GM19193 (cell line): ENCODE results near the gene EZH2.

ENCODE experiments used
- POLR2A ChIP-seq: IDR thresholded peaks from 4 replicates; pipeline ENCODE4 v1.6.1; 2011; ENCODE audit not compliant: insufficient read depth, insufficient read length; ENCODE audit errors: extremely low read depth

EZH2 gene

DNA sequence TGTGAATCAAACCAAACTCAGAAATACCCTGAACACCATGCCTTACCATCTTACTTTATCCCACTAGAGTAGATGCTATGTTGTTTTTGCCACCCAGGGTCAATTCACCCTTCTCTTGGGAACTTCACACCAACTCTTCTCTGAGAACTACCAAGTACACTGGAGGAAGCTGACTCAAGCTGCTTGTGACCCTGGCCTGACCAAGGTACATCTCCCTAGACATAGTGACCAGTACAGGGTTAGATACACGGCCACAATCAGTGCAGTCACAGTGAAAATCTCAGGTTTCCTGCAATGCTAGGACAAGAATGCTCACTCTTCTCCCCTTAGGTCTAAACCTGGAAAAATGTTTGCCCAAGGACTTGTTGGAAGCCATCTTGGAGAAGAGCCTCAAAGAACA, 31.8 kb downstream of the EZH2 start:
- TF ChIP-seq POLR2A: no peak

DNA sequence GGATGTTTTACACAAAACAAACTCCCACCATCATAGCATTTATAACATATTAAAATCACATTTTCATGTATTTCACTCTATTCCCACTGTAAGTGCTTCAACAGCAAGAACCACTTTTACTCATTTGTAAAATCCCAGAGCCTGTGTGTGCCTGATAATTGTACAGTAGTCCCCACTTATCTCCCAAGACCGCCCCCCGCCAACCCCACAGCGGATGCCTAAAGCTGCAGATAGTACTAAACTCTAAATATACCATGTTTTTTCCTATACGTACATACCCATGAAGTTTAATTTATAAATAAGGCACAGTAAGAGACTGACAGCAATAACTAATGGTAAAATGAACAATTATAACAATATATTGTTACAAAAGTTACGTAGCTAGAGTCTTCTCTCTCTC, 33.5 kb downstream of the EZH2 start:
- TF ChIP-seq POLR2A: no peak

DNA sequence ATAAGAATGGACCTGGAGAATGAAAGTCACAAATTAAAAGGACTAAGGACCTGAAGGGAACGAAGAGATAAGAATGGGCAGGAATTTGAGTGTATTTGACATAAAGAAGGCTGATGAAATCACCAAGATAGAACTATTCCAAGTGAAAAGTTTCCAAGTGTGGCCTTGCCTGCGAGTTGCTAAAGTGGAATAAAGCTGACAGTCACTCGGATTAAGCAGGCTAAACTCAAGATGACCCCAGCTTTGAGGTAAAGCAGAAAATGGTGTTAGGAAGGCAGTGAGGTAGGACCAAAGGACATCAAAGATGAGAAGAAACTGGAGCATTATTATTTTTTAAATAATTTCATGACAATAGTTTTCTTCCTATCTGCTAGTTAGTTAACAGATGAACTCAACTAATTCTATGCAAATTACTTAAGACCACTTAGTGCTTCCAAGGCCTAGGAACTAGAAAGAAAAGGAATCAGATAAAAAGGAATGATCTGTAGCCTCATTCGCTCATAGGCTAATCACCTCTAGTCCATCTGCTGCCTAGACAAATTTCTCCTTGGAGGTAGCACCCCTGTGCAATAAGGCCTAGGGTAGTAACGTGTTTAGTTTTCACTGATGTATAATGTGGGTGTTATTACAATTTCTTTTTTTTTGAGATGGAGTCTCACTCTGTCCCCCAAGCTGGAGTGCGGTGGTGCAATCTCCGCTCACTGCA, 34.5 kb downstream of the EZH2 start:
- TF ChIP-seq POLR2A: no peak

DNA sequence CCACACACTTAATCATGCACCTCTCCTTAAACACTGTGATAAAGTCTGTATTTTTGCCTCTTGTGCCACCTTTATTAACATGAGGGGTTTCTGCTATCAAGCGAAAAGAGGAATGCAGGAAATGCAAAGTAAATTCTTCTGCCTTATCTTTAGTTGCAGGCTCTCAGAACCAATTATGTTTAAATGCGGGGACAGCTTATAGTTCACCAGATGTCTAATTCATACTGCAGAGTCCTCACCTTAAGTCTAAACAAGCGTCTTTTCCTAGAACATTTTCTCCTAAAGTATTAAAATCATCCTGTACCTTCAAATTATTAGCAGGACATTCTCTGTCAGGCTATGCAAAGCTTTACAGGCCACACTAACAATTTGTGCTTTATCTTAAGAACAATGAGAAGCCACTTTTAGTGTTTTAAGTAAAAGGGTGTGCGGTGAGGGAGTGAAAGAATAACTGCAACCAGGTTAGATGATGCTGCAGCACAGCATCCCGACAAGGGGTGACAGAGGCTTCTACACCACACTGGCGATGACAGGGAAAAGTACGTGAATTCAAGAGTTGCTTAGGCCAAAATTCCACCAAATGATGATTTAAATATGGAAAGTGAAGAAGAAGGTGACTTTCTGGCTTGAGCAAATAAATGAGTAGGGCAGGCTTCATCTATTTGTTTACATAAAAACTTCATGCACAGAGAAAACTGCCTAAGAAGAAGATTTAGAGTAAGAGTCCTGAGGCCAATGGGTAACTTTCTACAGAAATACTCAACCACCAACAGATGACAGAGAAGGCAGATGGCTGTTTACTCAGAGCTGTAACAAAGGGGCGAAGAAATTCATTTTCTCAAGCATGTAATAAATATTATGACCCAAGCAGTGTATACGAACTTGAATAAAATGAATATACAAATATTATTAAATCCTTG, 36.0 kb downstream of the EZH2 start:
- no peak for TF ChIP-seq POLR2A

DNA sequence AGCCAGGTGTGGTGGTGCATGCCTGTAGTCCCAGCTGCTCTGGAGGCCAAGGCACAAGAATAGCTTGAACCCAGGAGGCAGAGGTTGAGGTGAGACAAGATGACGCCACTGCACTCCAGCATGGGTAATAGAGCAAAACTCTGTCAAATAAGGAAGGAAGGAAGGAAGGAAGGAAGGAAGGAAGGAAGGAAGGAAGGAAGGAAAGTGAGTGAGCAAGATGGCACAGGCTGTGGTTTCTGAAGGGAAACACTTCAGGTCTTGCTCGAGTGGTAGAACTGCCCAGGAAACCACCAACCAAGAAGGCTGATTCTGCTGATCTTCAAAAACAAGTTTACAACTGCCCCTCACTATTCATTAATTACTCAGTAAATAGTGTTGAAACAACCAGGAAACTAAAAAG, 45.2 kb downstream of the EZH2 start:
- TF ChIP-seq POLR2A: no peak

DNA sequence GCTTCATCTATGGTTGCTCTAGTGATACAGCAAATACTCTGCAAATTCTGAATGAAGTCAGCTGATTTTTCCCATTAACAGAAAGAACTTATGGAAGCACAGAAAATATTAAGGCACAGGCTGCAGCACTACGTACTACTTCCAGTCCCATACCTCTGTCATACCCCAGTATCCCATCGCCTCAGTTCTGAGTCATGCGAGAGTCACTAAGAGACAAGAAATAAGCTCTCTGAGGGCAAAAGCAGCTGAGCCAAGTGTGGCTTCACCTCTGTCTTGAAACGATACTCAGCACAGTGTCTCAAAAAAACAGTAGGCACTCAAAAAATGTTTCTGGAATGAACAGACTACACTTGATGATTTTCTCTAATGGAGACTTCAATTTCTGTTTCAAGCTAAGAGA, 48.2 kb downstream of the EZH2 start:
- TF ChIP-seq POLR2A: no peak

DNA sequence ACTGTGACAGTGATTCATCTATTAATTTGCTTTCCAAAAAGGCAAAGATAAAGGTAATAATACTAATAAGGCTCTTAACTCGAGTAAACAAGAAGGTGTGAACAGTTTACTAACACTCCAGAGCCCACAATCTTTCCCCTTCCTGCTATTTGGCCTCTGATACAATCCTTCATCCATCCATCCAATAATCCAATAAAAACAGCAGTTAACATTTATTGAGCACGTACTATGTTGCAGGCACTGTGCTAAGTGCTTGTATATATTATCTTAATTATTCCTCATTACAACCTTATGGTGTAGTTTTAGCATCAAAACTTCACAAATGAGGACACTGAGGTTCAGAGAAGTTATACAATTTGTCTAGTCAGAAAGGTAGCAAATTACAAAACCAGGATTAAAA, 49.5 kb downstream of the EZH2 start:
- TF ChIP-seq POLR2A: no peak

DNA sequence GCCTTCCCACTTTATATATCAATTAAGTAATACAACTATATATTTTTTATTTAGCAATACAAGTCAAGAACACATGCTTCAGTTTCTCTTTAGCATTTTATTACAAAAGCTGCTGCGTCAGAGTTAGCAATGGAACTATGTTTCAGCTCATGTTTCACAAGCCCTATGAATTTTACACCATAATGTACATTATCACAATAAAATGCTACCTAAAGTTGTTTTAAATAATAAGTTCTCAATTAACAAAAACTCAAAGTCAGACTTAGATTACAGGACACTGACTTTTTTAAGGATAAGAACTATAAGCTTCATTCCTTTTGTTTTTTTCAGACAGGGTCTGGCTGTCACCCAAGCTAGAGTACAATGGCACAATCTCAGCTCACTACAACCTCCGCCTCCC, 52.3 kb downstream of the EZH2 start:
- TF ChIP-seq POLR2A: no peak

DNA sequence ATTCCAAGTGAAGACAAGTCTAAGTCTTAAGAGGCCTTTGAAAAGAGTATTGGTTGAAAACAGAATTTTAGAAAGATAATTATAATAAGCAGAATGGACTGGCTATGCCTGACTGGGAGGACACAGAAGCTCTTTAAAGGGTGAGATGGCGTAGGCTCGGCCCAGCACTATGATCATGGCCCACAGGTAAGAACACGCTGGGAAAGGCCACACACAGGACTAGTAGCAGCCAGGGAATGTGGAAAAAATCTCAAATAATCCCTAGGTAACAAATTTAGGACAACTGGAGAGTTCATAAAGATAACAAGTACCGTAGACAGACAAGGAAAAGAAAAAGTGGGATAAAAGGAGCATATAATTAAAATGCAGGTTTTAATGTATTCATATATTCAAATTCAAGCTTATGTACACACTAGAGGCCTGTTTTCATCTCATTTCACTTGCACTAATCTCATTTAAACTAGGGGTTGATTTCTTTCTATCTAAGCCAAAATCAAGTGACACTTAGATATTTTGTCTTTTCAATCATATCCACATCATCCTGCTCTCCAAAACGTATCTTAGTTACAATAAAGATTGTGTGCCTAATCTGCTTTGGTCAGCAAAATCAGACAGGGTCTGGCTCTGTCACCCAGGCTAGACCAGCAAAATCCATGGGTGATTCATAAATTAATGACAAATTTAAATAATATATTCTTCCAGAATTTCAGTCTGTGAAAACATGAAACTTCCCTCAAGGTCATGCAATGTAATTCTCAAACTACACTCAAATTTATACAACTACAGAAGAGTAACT, 53.0 kb downstream of the EZH2 start:
- no peak for TF ChIP-seq POLR2A

DNA sequence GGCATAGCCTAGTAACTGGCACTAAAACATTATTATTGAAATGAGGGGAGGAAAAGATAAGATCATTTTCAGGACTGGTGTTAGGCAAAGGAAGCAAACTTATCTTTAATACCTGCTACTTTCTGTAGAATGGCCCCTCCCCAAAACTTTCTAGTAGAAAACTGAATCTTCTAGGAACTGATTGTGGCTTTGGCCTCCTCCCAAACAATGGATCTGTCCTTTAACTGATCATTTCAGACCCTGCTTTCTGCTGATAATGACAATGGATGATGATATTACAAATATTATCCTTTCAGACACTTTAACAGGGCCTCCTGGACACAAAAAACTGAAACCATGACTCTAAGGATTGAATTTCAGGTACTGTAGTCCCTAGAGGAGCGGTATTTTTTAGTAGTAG, 55.1 kb downstream of the EZH2 start:
- TF ChIP-seq POLR2A: no peak

DNA sequence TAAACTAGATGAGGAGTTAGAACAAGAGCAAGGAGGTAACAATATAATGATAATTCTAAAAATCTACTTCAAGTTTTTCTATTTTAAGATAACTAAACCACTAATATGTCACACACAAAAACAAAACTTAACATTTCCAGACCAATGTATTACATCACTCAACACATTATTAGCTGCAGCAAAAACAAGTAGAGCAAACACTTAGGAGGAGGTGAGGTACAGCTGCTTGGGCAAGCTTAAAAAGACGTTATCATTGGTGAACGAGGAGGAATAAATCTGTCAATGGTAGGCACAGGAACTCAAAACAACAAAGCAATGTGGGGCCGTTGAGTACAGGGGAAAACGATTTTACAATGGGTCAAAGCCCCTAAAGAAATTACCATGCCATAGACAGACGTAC, 58.8 kb downstream of the EZH2 start:
- TF ChIP-seq POLR2A: no peak

DNA sequence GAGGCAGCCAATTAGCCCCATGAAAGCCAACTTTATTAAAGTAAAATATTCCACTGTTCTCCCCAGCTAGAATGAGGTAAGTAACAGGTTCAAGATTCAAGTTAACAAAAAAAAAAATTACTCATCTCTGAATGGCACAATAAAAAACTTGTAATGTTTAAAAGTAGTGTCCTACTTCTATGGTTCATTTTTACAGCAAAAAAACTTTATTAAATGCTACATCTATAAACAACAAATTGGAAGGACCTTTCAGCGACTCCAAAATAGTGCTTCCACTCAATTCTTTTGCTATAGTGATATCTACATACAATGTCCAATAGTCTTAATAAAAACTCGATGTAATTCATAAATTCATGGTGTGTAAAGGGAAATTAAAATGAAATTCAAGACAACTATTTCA, 59.2 kb downstream of the EZH2 start:
- TF ChIP-seq POLR2A: no peak

DNA sequence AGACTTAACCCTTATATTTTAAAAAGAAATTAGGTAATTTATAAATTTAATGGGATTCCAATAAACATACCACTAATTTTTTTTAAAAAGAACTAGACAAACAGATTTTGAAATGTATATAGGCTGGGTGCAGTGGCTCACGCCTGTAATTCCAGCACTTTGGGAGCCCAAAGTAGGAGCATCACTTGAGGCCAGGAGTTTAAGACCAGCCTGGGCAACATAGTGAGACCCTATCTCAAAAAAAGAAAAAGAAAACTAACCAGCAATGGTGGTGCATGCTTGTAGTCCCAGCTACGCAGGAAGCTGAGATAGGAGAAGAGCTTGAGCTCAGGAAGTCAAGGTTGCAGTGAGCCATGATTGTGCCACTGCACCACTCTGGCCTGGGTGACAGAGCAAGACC, 62.7 kb downstream of the EZH2 start:
- no peak for TF ChIP-seq POLR2A

DNA sequence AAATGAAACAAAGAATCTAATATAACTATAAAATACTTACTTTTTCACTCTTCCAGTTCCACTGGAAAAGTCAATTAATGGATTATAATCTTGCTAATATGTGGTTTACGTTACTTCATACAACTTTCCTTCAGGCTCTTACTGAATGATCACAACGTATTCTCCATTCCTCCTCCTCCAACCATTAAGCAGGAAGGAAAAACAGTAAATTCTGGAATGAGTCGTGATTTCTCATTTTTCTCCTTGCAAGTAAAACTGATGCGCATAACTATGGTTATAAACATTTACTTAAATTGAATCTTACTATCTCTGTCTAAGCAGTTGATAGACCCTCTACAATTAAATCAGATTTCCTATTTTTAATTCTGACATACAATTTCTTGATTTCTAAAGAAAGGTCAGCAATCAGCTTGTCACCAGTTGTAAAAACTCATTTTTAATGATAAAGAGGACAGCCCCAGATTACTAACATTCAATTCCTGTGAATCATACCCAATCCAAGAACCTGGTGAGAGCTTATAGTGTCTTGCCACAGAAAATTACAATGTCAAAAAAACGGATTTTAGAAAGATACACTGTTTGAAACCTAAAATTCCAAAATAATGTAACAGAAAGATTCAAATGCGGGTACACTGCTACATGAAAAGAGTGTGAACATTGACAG, 64.3 kb downstream of the EZH2 start:
- no peak for TF ChIP-seq POLR2A

DNA sequence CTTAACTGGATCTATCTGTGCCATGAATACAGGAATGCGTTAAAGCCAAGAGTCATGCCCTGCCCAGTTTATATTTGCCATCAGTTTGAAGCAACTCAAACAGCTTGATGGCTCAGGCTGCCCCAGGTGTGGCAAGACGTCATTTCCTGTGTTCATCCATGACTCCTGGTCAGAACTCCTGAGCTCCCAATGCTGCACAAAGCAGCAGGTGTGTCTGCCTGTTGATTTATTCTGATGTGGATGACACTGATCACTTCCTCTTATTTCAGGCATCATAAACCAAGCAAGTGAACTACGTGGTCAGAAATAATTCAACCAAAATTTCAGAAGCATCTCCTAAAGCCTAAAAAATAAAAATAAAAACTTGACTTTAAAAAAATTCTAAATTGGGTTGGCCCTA, 68.5 kb downstream of the EZH2 start:
- no peak for TF ChIP-seq POLR2A
